CD8-positive, alpha-beta memory T cell (primary cell): Measurements from ENCODE around the gene ICOS. TPM values are rescaled to one million over a fixed set of nuclear protein-coding genes. Genes with fewer than 3 reads are reported as not detected.
A peak's percentile ranks its signal among the peaks of the same experiment; 100 is the strongest.

Source experiments
- CTCF ChIA-PET: fragments of 350-600 bp; sonication (Branson Sonifier 250); formaldehyde crosslinking; loops from one replicate; lab custom pipeline; 2021; ENCODE audit warnings: antibody characterized with exemption; lab: Charles Lee
- POLR2A ChIA-PET: fragments of 350-600 bp; sonication (Branson Sonifier 250); formaldehyde crosslinking; loops from one replicate; lab custom pipeline; 2021; ENCODE audit warnings: antibody characterized with exemption; lab: Charles Lee
- DNase-seq, 5 donors: peaks; one replicate each; pipeline versions ENCODE4 v3.0.0 to v3.0.0-alpha.2; 2020 to 2022; ENCODE audit warnings: mixed read lengths in 1 of 5
- H3K27ac ChIP-seq: one replicate; pipeline ENCODE4 v1.7.0; 2013; ENCODE audit warnings: low read depth, mild to moderate bottlenecking, low read length, moderate library complexity
- H3K27me3 ChIP-seq: 2 replicates; pipeline ENCODE4 v1.7.0; 2013; ENCODE audit warnings: low read length, mild to moderate bottlenecking; ENCODE audit not compliant: insufficient read depth, poor library complexity, severe bottlenecking
- H3K36me3 ChIP-seq: 2 replicates; pipeline ENCODE4 v1.7.0; 2013; ENCODE audit warnings: mild to moderate bottlenecking, low read length, moderate library complexity; ENCODE audit not compliant: insufficient read depth
- H3K4me1 ChIP-seq: 2 replicates; pipeline ENCODE4 v1.7.0; 2013; ENCODE audit warnings: mild to moderate bottlenecking, low read length, moderate library complexity; ENCODE audit not compliant: insufficient read depth
- H3K4me3 ChIP-seq: 2 replicates; pipeline ENCODE4 v1.7.0; 2013; ENCODE audit warnings: mild to moderate bottlenecking, low read length
- H3K9me3 ChIP-seq: 2 replicates; pipeline ENCODE4 v1.7.0; 2013; ENCODE audit warnings: mild to moderate bottlenecking, low read length
- H3K27ac Mint-ChIP-seq, 8 donors: one replicate each; pipeline ENCODE4 v1.8.0; 2020 to 2021; ENCODE audit warnings: mixed read lengths in 8 of 8, mild to moderate bottlenecking in 6 of 8, inconsistent platforms in 3 of 8, moderate library complexity in 3 of 8
- H3K27me3 Mint-ChIP-seq, 2 donors: one replicate each; pipeline ENCODE4 v1.8.0; 2020 to 2021; ENCODE audit warnings: mixed read lengths in 2 of 2, mild to moderate bottlenecking in 1 of 2, moderate library complexity in 1 of 2
- H3K36me3 Mint-ChIP-seq, 3 donors: one replicate each; pipeline ENCODE4 v1.8.0; 2020 to 2021; ENCODE audit warnings: mixed read lengths in 3 of 3, inconsistent platforms in 1 of 3, mild to moderate bottlenecking in 1 of 3
- H3K4me1 Mint-ChIP-seq, 3 donors: one replicate each; pipeline ENCODE4 v1.8.0; 2020 to 2021; ENCODE audit warnings: mixed read lengths in 3 of 3, inconsistent platforms in 1 of 3, mild to moderate bottlenecking in 1 of 3
- H3K4me3 Mint-ChIP-seq, 7 donors: one replicate each; pipeline ENCODE4 v1.8.0; 2020 to 2021; ENCODE audit warnings: mixed read lengths in 7 of 7, mild to moderate bottlenecking in 6 of 7, moderate library complexity in 4 of 7, inconsistent platforms in 2 of 7
- H3K9me3 Mint-ChIP-seq, 5 donors: one replicate each; pipeline ENCODE4 v1.8.0; 2020 to 2022; ENCODE audit warnings: mixed read lengths in 5 of 5, mild to moderate bottlenecking in 3 of 5, moderate library complexity in 2 of 5, inconsistent platforms in 1 of 5
- polyA plus RNA-seq: library from polyadenylated mRNA; unstranded; fragments of 300-500 nt; fragmentation: Illumina TruSeq; gene quantifications from one replicate; pipeline ENCODE4 v1.2.3, GENCODE V29; 2021
- total RNA-seq, 2 experiments: library from RNA; stranded (reverse); gene quantifications; one replicate each; pipeline ENCODE4 v1.2.3, GENCODE V29; 2021

The ICOS gene
- total and polyA plus RNA-seq, 3 experiments from 2014 or later, result 15.7 to 87.2 (median 84.5) TPM

GRCh38 chr2:203992509-203992908 lies 55.9 kb downstream of the ICOS start:
- Mint-ChIP-seq H3K27ac (no peak overlapping the region), H3K4me3 (no peak overlapping the region), H3K27me3 (no peaks in the 10 kb centered on the region), H3K9me3 (no peaks in the 10 kb centered on the region), H3K36me3 (peaks cover 0 to 2% (median 0%) of the 10 kb centered on the region in 3 donors), H3K4me1 (peaks cover 15 to 30% (median 15%) of the 10 kb centered on the region in 3 donors)
- no peak overlapping the region for H3K4me3 ChIP-seq
- H3K36me3 ChIP-seq, result no peaks in the 10 kb centered on the region
- H3K4me1 ChIP-seq, result peaks cover 31% of the 10 kb centered on the region
- no peaks in the 10 kb centered on the region for H3K9me3 ChIP-seq
- no peaks in the 10 kb centered on the region for H3K27me3 ChIP-seq
- no peak overlapping the region for H3K27ac ChIP-seq
- no peak for DNase-seq
- ChIA-PET CTCF (no interaction called here), POLR2A (no interaction called here)

DNA sequence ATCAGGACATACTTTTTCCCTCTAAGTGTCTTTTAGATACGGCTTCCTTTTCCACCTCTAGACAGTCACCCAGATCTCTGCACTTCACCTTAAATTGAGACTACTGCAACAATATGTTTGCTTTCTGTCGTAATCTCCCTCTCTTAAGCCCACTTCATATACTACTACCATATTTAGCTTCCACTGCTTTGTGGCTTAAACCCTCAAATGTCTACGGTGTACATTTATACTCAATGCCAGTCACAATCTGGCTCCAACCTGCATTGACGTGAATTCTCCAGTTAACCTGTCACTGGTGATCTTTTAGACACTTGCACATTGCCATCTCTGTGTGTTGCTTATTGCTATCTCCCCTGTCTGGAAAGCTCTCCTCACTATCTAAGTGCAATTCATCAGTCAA lies 56.4 kb downstream of the ICOS start:
- Histone ChIP-seq H3K36me3 (no peaks in the 10 kb centered on the region), H3K4me3 (no peak overlapping the region), H3K27ac (no peak overlapping the region), H3K4me1 (peaks cover 35% of the 10 kb centered on the region), H3K27me3 (no peaks in the 10 kb centered on the region), H3K9me3 (no peaks in the 10 kb centered on the region)
- H3K9me3 Mint-ChIP-seq, result no peaks in the 10 kb centered on the region
- H3K4me1 Mint-ChIP-seq, result peaks cover 15 to 30% (median 17%) of the 10 kb centered on the region in 3 donors
- H3K36me3 Mint-ChIP-seq, result peaks cover 0 to 2% (median 0%) of the 10 kb centered on the region in 3 donors
- no peak overlapping the region for H3K4me3 Mint-ChIP-seq
- ChIA-PET POLR2A (interaction anchor here (1.0 kb wide), 1 partner anchor 56 kb away, joined by 4 read pairs; the partner anchor contains the start of gene ICOS), CTCF (no interaction called here)
- DNase-seq, result no peak
- H3K27ac Mint-ChIP-seq, result no peak overlapping the region
- no peaks in the 10 kb centered on the region for H3K27me3 Mint-ChIP-seq

- Histone ChIP-seq H3K36me3 (no peaks in the 10 kb centered on the region), H3K27ac (no peak overlapping the region), H3K9me3 (no peaks in the 10 kb centered on the region), H3K4me3 (no peak overlapping the region), H3K27me3 (no peaks in the 10 kb centered on the region), H3K4me1 (peaks cover 41% of the 10 kb centered on the region)
- H3K36me3 Mint-ChIP-seq, result peaks cover 0 to 2% (median 0%) of the 10 kb centered on the region in 3 donors
- H3K4me3 Mint-ChIP-seq, result no peak overlapping the region
- POLR2A ChIA-PET, result interaction anchor here (1.0 kb wide), 1 partner anchor 57 kb away, joined by 4 read pairs; the partner anchor contains the start of gene ICOS
- H3K27ac Mint-ChIP-seq, result no peak overlapping the region
- DNase-seq, result peak in 1 of 5 donors; percentile 19
- H3K4me1 Mint-ChIP-seq, result peaks cover 20 to 30% (median 20%) of the 10 kb centered on the region in 3 donors
- CTCF ChIA-PET, result no interaction called here
- H3K9me3 Mint-ChIP-seq, result no peaks in the 10 kb centered on the region
- no peaks in the 10 kb centered on the region for H3K27me3 Mint-ChIP-seq
Observed at GRCh38 chr2:203993560-203993959, 57.0 kb downstream of the ICOS start.

GRCh38 chr2:203994735-203995134 lies 58.2 kb downstream of the ICOS start:
- POLR2A ChIA-PET, result no interaction called here
- CTCF ChIA-PET, result no interaction called here
- H3K4me3 ChIP-seq, result no peak overlapping the region

GRCh38 chr2:203996692-203997091 lies 60.1 kb downstream of the ICOS start:
- ChIA-PET POLR2A (no interaction called here), CTCF (no interaction called here)
- Histone ChIP-seq H3K4me3 (no peak overlapping the region), H3K27me3 (no peaks in the 10 kb centered on the region), H3K9me3 (no peaks in the 10 kb centered on the region), H3K4me1 (peaks cover 64% of the 10 kb centered on the region), H3K27ac (no peak overlapping the region), H3K36me3 (no peaks in the 10 kb centered on the region)
- Mint-ChIP-seq H3K27ac (no peak overlapping the region), H3K4me3 (no peak overlapping the region), H3K27me3 (peaks cover 0 to 1% of the 10 kb centered on the region in 2 donors), H3K4me1 (peaks cover 47 to 50% (median 50%) of the 10 kb centered on the region in 3 donors), H3K36me3 (peaks cover 0 to 4% (median 3%) of the 10 kb centered on the region in 3 donors), H3K9me3 (no peaks in the 10 kb centered on the region)
- no peak for DNase-seq

More at GRCh38 chr2:203994735-203995134, 58.2 kb downstream of the ICOS start:
- Mint-ChIP-seq H3K4me1 (peaks cover 31 to 33% (median 32%) of the 10 kb centered on the region in 3 donors), H3K27me3 (no peaks in the 10 kb centered on the region), H3K9me3 (no peaks in the 10 kb centered on the region), H3K36me3 (peaks cover 0 to 2% (median 0%) of the 10 kb centered on the region in 3 donors), H3K4me3 (peak overlapping the region in 6 of 7 donors; percentile 2 to 62 (median 23)), H3K27ac (peak overlapping the region in 6 of 8 donors; percentile 40 to 64 (median 52))
- H3K4me1 ChIP-seq, result peaks cover 48% of the 10 kb centered on the region
- no peaks in the 10 kb centered on the region for H3K9me3 ChIP-seq
- peak in 1 of 5 donors; percentile 42 for DNase-seq
- no peaks in the 10 kb centered on the region for H3K36me3 ChIP-seq
- H3K27me3 ChIP-seq, result no peaks in the 10 kb centered on the region
- H3K27ac ChIP-seq, result no peak overlapping the region

GRCh38 chr2:203997481-203997880 lies 60.9 kb downstream of the ICOS start:
- Mint-ChIP-seq H3K4me3 (no peak overlapping the region), H3K36me3 (peaks cover 0 to 10% (median 3%) of the 10 kb centered on the region in 3 donors), H3K9me3 (no peaks in the 10 kb centered on the region), H3K27me3 (peaks cover 0 to 1% of the 10 kb centered on the region in 2 donors), H3K4me1 (peaks cover 53 to 58% (median 58%) of the 10 kb centered on the region in 3 donors), H3K27ac (peak overlapping the region in 3 of 8 donors; percentile 10 to 89 (median 22))
- H3K4me1 ChIP-seq, result peaks cover 65% of the 10 kb centered on the region
- no peaks in the 10 kb centered on the region for H3K9me3 ChIP-seq
- ChIA-PET POLR2A (no interaction called here), CTCF (no interaction called here)
- no peak overlapping the region for H3K4me3 ChIP-seq
- no peak overlapping the region for H3K27ac ChIP-seq
- no peaks in the 10 kb centered on the region for H3K36me3 ChIP-seq
- H3K27me3 ChIP-seq, result no peaks in the 10 kb centered on the region
- no peak for DNase-seq

- Mint-ChIP-seq H3K36me3 (peaks cover 0 to 10% (median 3%) of the 10 kb centered on the region in 3 donors), H3K4me3 (peak overlapping the region in 3 of 7 donors; percentile 17 to 58 (median 33)), H3K27ac (peak overlapping the region in 5 of 8 donors; percentile 2 to 89 (median 44)), H3K27me3 (peaks cover 0 to 1% of the 10 kb centered on the region in 2 donors), H3K4me1 (peaks cover 54 to 65% (median 64%) of the 10 kb centered on the region in 3 donors), H3K9me3 (no peaks in the 10 kb centered on the region)
- no peaks in the 10 kb centered on the region for H3K27me3 ChIP-seq
- H3K9me3 ChIP-seq, result no peaks in the 10 kb centered on the region
- no peak overlapping the region for H3K27ac ChIP-seq
- peaks cover 65% of the 10 kb centered on the region for H3K4me1 ChIP-seq
- no peak for DNase-seq
- H3K36me3 ChIP-seq, result no peaks in the 10 kb centered on the region
- POLR2A ChIA-PET, result no interaction called here
- CTCF ChIA-PET, result no interaction called here
- H3K4me3 ChIP-seq, result no peak overlapping the region
Observed at GRCh38 chr2:203997980-203998809, 61.6 kb downstream of the ICOS start.

- CTCF ChIA-PET, result interaction anchor here (0.9 to 1.4 kb wide), 2 partner anchors 9 to 14 kb away, joined by 3 read pairs; no protein-coding TSS in a partner anchor
- H3K27me3 Mint-ChIP-seq, result peaks cover 0 to 1% of the 10 kb centered on the region in 2 donors
- peak overlapping the region in 5 of 7 donors; percentile 51 to 71 (median 57) for H3K4me3 Mint-ChIP-seq
- POLR2A ChIA-PET, result interaction anchor here (1.2 kb wide), 1 partner anchor 132 kb away, joined by 3 read pairs; the partner anchor contains the start of gene CTLA4
- peaks cover 0 to 10% (median 3%) of the 10 kb centered on the region in 3 donors for H3K36me3 Mint-ChIP-seq
- H3K27ac ChIP-seq, result no peak overlapping the region
- no peaks in the 10 kb centered on the region for H3K9me3 Mint-ChIP-seq
- H3K36me3 ChIP-seq, result no peaks in the 10 kb centered on the region
- DNase-seq, result no peak
- peaks cover 69 to 82% (median 80%) of the 10 kb centered on the region in 3 donors for H3K4me1 Mint-ChIP-seq
- no peaks in the 10 kb centered on the region for H3K9me3 ChIP-seq
- H3K27me3 ChIP-seq, result no peaks in the 10 kb centered on the region
- H3K27ac Mint-ChIP-seq, result peak overlapping the region in 3 of 8 donors; percentile 21 to 89 (median 31)
- peaks cover 51% of the 10 kb centered on the region for H3K4me1 ChIP-seq
- H3K4me3 ChIP-seq, result no peak overlapping the region
Observed at GRCh38 chr2:203999835-204000234, 63.3 kb downstream of the ICOS start.
